Activated CD8-positive, alpha-beta memory T cell treated with anti-CD3 and anti-CD28 coated beads, Interleukin-2, amount 50 U/mL, for 1 hour (primary cell): ENCODE results near the gene ACBD5.
"Not testable (repeated sequence)": the region's sequence is repeated elsewhere in the genome, so short reads cannot be mapped to it uniquely, and the experiment has no call there.

Experiments
- DNase-seq: peaks from one replicate; pipeline ENCODE4 v3.0.0-alpha.2; 2020; ENCODE audit errors: extremely low read depth

The ACBD5 gene

GRCh38 chr10:27241010-27241651 is 534 bp upstream of the ACBD5 start:
- no peak for DNase-seq

- not testable (repeated sequence) for DNase-seq
Measured at GRCh38 chr10:27237531-27237930, 3.1 kb downstream of the ACBD5 start.

- DNase-seq = not testable (repeated sequence)
Measured at GRCh38 chr10:27236589-27237128, 3.9 kb downstream of the ACBD5 start.

DNA sequence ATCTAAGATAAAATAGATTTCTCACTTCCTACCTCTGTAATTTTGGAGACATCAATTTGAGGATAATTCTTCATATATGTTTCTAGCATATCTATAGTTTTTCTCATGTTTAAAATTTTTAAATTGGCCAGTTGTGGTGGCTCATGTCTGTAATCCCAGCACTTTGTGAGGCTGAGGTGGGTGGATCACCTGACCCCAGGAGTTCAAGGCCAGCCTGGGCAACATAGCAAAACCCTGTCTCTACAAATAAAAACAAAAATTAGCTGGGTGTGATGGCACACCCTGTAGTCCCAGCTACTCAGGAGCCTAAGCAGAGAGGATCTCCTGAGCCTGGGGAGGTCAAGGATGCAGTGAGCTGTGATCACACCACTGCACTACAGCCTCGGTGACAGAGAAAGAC is 4.9 kb downstream of the ACBD5 start:
- DNase-seq = no peak

GRCh38 chr10:27230022-27230421 is 10.6 kb downstream of the ACBD5 start:
- no peak for DNase-seq

- DNase-seq = no peak
Measured at GRCh38 chr10:27225642-27226257, 14.8 kb downstream of the ACBD5 start.

GRCh38 chr10:27225011-27225590 is 15.5 kb downstream of the ACBD5 start:
- DNase-seq = no peak

DNA sequence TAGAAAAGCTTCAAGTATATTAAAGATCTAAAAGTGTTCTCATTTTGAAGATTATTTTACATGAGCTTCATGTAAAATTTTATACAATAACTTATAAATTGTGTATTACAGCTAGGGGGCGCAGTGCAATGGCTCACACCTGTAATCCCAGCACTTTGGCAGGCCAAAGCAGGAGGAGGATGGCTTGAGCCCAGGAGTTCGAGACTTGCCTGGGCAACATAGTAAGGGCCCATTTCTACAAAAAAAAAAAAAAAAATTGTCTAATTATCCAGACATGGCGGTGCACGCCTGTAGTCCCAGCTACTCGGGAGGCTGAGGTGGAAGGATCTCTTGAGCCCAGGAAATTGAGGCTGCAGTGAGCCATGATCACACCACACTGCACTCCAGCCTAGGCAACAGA is 16.6 kb downstream of the ACBD5 start:
- peak; percentile 20 for DNase-seq

DNA sequence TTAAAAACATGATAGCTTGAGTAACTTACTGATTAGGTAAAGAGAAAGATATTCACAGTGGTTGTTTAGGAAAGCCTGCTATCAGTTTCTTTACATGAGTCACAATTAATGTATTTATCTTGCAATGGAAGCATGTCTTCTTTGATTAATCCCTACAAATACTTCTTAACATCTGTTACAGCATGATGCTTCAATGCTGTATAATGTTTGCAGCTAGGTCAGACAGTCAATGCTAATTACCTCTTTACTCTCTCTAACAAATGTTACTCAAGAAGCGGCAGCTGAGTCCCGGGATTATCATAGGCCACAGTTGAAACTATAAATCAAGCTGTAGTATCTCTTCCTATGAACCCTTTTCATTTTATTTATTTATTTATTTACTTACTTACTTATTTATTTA is 33.2 kb downstream of the ACBD5 start:
- DNase-seq = no peak

DNA sequence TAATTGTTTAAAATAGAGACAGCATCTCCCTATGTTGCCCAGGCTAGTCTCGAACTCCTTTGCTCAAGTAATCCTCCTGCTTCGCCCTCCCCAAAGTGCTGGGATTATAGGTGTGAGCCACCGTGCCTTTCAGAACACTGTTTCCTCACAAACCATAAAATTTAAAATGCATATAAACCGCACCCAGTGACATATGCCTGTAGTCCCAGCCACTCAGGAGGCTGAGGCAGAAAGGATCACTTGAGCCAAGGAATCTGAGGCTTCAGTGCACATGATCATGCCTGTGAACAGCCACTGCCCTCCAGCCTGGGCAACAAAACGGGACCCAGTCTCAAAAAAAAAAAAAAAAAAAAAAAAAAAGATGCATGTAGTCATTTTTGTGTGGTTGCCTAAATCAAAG is 36.8 kb downstream of the ACBD5 start:
- DNase-seq = no peak

DNA sequence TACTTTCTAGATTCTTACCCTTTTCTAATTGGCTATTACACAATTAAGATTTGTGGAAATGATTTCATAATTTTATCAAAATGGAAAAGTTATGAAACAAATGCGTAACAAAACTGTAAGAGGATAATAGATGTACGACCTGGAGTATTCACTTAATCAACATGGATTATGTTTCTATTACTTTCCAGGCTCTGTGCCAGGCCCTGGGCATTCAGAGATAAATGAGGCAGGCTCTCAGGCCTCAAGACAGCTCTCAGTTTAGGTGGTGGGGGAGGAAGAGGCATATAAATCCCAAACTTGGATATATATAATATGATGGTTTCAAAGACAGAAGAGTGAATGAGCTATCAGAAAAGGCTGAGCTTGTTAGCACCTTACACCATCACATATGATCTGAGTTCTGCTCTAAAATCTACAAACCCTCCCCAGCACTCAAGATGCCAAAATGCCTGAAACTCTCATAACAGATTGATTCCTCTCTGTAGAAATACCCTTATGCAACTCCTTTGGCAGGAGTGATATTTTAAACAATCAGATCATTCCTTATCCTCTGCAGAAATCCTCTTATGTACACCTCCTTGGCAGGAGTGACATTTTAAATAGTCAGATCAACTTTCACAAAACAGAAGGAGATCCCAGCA is 42.5 kb downstream of the ACBD5 start:
- DNase-seq = no peak

DNA sequence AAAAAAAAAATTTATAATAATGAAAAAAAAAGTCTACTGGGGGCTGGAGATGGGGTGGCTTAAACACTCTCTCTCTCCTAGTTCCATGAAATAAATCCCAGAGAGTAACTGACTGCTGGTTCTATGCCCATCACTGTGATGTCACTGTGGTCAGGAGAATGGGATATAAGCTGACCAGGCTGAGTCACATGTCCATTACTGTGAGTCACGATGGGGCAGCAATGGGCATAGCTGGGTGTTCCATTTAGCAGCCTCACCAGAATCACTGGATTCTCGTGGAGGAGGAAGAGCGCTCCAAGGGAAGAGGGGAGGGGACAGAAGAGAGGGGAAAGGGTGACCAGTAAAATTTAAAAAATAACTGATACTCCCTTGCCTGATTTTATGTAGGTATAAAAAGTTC is 48.3 kb downstream of the ACBD5 start:
- DNase-seq = no peak

GRCh38 chr10:27190508-27190907 is 50.1 kb downstream of the ACBD5 start:
- no peak for DNase-seq

- no peak for DNase-seq
Measured at GRCh38 chr10:27188897-27189296, 51.7 kb downstream of the ACBD5 start.

GRCh38 chr10:27188259-27188658 is 52.3 kb downstream of the ACBD5 start:
- DNase-seq = no peak

- DNase-seq = no peak
Measured at GRCh38 chr10:27169849-27170248, 70.7 kb downstream of the ACBD5 start.

GRCh38 chr10:27158421-27158820 is 82.2 kb downstream of the ACBD5 start:
- no peak for DNase-seq

DNA sequence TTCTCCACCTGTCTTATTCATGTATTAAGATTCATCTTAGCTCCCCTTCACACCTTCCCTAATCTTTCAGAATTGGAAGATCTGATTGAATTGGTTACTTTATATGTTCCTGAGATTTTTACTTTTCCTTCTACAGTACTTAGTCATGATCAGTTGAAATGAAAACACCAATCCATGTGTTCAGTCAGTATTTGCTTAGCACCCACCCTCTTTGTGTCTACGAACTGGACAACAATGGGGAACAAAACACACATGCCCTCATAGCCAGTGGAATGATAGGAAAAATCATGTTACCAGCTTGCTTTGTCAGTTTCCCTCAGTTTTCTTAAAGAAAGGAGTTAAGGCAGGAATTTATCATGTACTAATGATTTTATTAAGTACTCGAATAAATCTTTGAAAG is 83.4 kb downstream of the ACBD5 start:
- no peak for DNase-seq

DNA sequence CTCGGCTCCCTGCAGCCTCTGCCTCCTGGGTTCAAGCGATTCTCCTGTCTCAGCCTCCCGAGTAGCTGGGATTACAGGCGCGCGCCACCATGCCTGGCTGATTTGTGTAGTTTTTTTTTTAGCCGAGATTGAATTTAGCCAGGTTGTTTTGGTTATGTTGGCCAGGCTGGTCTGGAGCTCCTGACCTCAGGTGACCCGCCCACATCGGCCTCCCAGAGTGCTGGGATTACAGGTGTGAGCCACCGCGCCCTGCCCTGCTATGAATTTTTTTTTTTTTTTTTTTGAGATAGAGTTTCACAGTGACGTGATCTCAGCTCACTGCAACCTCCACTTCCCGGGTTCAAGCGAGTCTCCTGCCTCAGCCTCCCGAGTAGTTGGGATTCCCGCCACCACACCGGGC is 84.0 kb downstream of the ACBD5 start:
- DNase-seq = not testable (repeated sequence)

- peak; percentile 86 for DNase-seq
Measured at GRCh38 chr10:27155066-27155754, 85.4 kb downstream of the ACBD5 start, which contains the start of gene MASTL. TSS of gene MASTL (plus strand) at chr10:27155352. CDS start at chr10:27155427, 75 bp downstream.

GRCh38 chr10:27153845-27154193 is 86.8 kb downstream of the ACBD5 start:
- no peak for DNase-seq

GRCh38 chr10:27153329-27153728 is 87.3 kb downstream of the ACBD5 start:
- no peak for DNase-seq
